HFF-Myc (cell line): ENCODE data around the gene FSTL4.

Experiments
- DNase-seq: peaks from one replicate; pipeline ENCODE4 v3.0.0-alpha.2; 2011; ENCODE audit warnings: low read depth; ENCODE audit errors: extremely low read depth
- H3K4me3 ChIP-seq: replicated peaks from 2 replicates; pipeline ENCODE4 v1.5.1; 2011; ENCODE audit warnings: low read depth, mild to moderate bottlenecking, control low read depth, low read length
- TF ChIP-seq, protein P1 (sequence below): IDR thresholded peaks from 2 replicates; pipeline ENCODE4 v1.5.1; 2012; ENCODE audit warnings: mild to moderate bottlenecking, low read depth, low read length, control low read depth; ENCODE audit errors: missing control alignments

Gene FSTL4

DNA sequence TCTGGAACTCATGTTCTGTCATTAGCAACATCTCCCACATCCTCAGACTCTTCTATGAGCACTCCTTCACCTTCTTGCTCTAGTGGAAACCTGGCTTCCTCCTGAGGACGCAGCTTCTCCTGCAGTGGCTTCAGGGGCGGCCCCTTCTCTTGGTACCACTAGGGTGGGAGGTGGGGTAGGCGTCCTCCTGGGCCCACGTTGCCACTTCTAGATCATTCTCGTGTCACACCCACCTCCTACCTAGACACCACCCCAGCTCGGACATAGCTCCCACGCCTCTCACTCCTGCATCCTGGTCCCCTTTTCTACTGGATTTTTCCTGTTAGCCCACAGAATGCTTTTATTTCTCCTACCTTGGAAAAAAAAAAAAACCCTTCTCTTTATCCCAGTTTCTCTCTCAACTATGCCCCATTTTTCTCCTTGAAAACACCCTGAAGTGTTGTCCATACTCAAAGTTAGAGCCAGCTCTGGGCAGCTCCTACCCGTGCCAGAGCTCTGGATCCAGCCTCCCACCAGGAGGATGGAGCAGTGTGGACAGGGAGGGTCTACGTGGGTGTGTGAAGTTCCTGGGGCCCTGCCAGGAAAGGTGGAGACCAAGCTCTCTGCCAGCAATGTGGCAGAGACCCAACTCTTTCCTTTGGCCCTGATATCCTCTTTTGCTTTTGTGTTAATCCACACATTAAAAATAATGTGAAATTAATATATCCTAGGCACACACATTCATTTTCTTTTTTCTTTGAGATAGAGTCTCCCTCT lies 381.3 kb downstream of the FSTL4 start:
- H3K4me3 ChIP-seq = no peak overlapping the region
- no peak for DNase-seq
- TF ChIP-seq, protein P1, sequence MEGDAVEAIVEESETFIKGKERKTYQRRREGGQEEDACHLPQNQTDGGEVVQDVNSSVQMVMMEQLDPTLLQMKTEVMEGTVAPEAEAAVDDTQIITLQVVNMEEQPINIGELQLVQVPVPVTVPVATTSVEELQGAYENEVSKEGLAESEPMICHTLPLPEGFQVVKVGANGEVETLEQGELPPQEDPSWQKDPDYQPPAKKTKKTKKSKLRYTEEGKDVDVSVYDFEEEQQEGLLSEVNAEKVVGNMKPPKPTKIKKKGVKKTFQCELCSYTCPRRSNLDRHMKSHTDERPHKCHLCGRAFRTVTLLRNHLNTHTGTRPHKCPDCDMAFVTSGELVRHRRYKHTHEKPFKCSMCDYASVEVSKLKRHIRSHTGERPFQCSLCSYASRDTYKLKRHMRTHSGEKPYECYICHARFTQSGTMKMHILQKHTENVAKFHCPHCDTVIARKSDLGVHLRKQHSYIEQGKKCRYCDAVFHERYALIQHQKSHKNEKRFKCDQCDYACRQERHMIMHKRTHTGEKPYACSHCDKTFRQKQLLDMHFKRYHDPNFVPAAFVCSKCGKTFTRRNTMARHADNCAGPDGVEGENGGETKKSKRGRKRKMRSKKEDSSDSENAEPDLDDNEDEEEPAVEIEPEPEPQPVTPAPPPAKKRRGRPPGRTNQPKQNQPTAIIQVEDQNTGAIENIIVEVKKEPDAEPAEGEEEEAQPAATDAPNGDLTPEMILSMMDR = no peak

DNA sequence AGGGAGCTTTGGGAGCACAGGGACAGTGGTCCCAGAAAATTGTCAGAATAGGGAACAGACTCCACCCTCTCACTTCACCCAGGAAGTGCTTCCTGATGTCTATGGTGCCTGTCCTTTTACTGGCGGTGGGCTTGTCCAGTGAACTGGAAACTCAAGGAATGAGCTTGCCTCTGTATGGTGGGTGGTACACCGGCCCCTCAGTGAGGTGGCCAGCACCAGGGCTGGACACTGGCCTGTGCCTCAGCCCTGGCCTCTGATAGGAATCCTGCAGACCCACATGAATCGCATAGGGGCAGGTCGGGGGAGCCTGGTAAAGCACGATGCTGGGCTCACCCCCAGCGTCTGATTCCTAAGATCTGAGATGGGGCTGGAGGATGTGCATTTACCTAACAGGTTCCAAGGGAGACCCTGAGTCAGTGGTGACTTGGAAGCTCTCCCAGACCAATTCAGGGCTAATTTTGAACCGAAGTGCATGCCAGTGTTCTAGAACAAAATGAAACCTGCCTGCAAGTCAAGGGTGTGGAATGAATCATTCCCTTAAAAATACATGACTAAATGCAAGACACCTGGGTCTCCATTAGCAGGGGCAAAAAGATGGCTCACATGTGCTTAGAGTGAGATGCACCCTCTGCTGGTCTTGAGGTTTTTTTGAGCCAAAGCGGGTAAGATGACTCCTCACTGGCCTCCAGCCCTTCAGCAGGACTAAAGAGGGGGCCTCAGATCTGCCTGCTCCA lies 382.2 kb downstream of the FSTL4 start:
- H3K4me3 ChIP-seq = no peak overlapping the region
- no peak for DNase-seq
- TF ChIP-seq, protein P1 = no peak

DNA sequence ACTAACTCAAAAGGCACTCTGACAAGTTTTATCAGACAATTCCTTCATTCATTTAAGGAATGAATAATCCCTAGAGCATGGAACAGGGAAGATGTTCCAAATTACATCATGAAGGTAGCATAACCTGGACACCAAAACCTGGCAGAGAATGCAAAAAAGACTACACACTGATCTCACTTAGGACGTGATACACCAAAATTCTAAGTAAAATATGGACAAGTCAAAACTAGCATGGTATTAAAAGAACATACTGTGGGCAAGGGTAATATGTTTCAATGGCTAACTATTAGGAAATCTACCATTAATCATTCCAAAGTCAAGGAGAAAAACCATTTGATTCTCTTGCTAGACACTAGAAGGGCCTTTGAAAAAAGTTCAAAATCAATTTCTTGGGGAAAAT lies 384.0 kb downstream of the FSTL4 start:
- TF ChIP-seq, protein P1 = no peak
- no peak overlapping the region for H3K4me3 ChIP-seq
- no peak for DNase-seq

DNA sequence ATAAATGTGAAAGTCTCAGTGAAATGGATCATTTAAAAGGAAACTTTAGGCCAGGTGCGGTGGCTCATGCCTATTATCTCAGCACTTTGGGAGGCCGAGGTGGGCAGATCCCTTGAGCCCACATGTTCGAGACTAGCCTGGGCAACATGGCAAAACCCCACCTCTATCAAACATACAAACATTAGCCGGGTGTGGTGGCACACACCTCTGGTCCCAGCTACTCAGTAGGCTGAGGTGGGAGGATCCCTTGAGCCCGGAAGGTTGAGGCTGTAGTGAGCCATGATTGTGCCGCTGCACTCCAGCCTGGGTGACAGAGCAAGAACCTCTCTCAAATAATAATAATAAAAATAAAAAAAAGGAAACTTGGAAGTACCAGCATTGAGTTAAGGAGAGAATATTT lies 384.4 kb downstream of the FSTL4 start:
- DNase-seq = no peak
- no peak overlapping the region for H3K4me3 ChIP-seq
- TF ChIP-seq, protein P1 = no peak

DNA sequence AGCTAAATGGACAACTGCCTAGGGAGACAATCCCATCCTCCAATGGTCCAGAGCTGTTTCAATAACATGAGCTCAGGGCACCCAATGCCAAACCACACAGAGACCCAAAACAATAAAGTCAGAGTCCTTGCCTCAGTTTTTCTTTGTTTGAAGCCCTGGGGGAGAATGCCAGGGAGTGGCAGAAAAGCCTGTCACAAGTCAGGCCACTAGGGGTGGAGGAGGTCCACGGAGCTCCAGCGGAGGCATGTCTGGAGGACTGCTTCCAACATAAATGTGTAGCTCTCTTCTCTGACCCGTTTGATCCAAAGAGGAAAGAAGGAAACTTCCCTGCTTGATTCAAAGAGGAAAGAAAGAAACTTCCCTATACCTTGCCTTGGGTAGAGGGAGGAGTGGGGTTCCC lies 385.3 kb downstream of the FSTL4 start:
- no peak overlapping the region for H3K4me3 ChIP-seq
- TF ChIP-seq, protein P1 = no peak
- DNase-seq = no peak

DNA sequence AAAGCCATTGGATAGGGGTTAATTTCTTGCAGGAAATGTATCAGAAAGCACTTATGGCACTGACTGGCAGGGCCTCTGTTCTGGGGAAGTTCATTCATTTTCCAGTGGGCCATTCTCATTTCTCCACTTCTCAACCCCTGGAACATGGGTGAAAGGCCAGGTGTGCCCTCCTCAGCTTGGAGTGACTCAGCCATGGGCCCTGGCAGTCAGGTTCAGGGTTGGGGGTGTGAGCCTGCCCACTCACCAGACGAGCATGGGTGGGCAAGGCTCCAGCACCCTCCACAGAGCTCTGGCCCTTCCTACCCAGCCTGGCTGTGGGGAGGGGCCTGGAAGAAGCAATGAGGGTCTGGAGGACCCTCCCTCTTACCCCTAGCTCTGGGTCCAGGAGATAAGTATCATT lies 386.2 kb downstream of the FSTL4 start:
- no peak overlapping the region for H3K4me3 ChIP-seq
- DNase-seq = no peak
- TF ChIP-seq, protein P1 = no peak
